Esophagus squamous epithelium (tissue), 4 donors: ENCODE data around the gene IP6K2.
"Not testable (repeated sequence)": the region's sequence is repeated elsewhere in the genome, so short reads cannot be mapped to it uniquely, and the experiment has no call there.

Experiments used
- POLR2A ChIP-seq, 4 donors: fragments of 450-650 bp; IDR thresholded peaks; one replicate each; pipeline ENCODE4 v1.6.1; 2017; ENCODE audit warnings: antibody characterized with exemption in 4 of 4, mild to moderate bottlenecking in 4 of 4, moderate library complexity in 3 of 4
- TF ChIP-seq, protein P1 (sequence below), 6 experiments: fragments of 450-650 bp in 4 of 6; fragments of 200-600 bp in 2 of 6; sonication (generic) in 2 of 6; IDR thresholded peaks; one replicate each; pipeline ENCODE4 v1.5.1; 2016 to 2019; ENCODE audit warnings: antibody characterized with exemption in 6 of 6, mild to moderate bottlenecking in 4 of 6, moderate library complexity in 4 of 6

DNA sequence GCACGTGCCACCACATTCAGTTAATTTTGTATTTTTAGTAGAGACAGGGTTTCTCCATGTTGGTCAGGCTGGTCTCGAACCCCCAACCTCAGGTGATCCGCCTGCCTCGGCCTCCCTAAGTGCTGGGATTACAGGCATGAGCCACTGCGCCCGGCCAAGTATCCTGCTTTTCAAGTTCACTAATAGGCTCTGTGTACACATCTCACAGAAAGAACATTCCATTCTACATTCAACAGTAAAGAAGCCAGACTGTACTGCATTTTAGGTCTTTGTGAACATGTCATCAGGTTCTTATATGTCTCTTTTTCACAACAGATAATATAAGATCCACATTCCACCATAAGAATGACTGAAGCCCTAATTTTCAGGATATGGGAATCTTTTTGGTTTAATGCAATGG lies 42.5 kb upstream of the IP6K2 start:
- TF ChIP-seq, protein P1, sequence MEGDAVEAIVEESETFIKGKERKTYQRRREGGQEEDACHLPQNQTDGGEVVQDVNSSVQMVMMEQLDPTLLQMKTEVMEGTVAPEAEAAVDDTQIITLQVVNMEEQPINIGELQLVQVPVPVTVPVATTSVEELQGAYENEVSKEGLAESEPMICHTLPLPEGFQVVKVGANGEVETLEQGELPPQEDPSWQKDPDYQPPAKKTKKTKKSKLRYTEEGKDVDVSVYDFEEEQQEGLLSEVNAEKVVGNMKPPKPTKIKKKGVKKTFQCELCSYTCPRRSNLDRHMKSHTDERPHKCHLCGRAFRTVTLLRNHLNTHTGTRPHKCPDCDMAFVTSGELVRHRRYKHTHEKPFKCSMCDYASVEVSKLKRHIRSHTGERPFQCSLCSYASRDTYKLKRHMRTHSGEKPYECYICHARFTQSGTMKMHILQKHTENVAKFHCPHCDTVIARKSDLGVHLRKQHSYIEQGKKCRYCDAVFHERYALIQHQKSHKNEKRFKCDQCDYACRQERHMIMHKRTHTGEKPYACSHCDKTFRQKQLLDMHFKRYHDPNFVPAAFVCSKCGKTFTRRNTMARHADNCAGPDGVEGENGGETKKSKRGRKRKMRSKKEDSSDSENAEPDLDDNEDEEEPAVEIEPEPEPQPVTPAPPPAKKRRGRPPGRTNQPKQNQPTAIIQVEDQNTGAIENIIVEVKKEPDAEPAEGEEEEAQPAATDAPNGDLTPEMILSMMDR (IDR thresholded peaks at IDR 0.05) = not testable (repeated sequence)
- not testable (repeated sequence) for TF ChIP-seq POLR2A (IDR thresholded peaks at IDR 0.05)
